DOHH2 (cell line): ENCODE data around the gene TNK1.
"Not testable (repeated sequence)": the region's sequence is repeated elsewhere in the genome, so short reads cannot be mapped to it uniquely, and the experiment has no call there.

Experiments
- H3F3A ChIP-seq: fragments of 200-600 bp; sonication (generic), shearing (Covaris generic); 2 replicates; pipeline ENCODE4 v1.6.0; 2016; ENCODE audit warnings: antibody characterized with exemption, mild to moderate bottlenecking; ENCODE audit not compliant: control insufficient read depth, insufficient read depth
- H3K27ac ChIP-seq: fragments of 200-600 bp; sonication (generic); 2 replicates; pipeline ENCODE4 v1.5.1; 2014; ENCODE audit warnings: low read depth, mild to moderate bottlenecking, low read length, moderate library complexity
- H3K27me3 ChIP-seq: fragments of 200-600 bp; sonication (generic); 2 replicates; pipeline ENCODE4 v1.6.1; 2014; ENCODE audit warnings: mild to moderate bottlenecking, low read length, mixed read lengths; ENCODE audit not compliant: control insufficient read depth
- H3K36me3 ChIP-seq: fragments of 200-600 bp; sonication (generic); 2 replicates; pipeline ENCODE4 v1.6.1; 2014; ENCODE audit warnings: mild to moderate bottlenecking, low read length, moderate library complexity, mixed read lengths; ENCODE audit not compliant: control insufficient read depth
- H3K4me1 ChIP-seq: fragments of 200-600 bp; sonication (generic); 2 replicates; pipeline ENCODE4 v1.6.1; 2014; ENCODE audit warnings: mild to moderate bottlenecking, low read length, mixed read lengths; ENCODE audit not compliant: control insufficient read depth
- H3K4me2 ChIP-seq: fragments of 200-600 bp; sonication (generic); 2 replicates; pipeline ENCODE4 v1.6.0; 2014; ENCODE audit warnings: mild to moderate bottlenecking, low read length, moderate library complexity
- H3K4me3 ChIP-seq: fragments of 200-600 bp; sonication (generic); 2 replicates; pipeline ENCODE4 v1.5.1; 2014; ENCODE audit warnings: mild to moderate bottlenecking, low read length, mixed read lengths
- H3K79me2 ChIP-seq: fragments of 200-600 bp; sonication (generic); 2 replicates; pipeline ENCODE4 v1.6.1; 2014; ENCODE audit warnings: mild to moderate bottlenecking, low read length, mixed read lengths; ENCODE audit not compliant: control insufficient read depth
- H3K9me2 ChIP-seq: fragments of 200-600 bp; sonication (generic); replicated peaks from 2 replicates; pipeline ENCODE4 v1.6.1; 2014; ENCODE audit warnings: mild to moderate bottlenecking, low read length, mixed read lengths; ENCODE audit not compliant: control insufficient read depth
- H3K9me3 ChIP-seq: fragments of 200-600 bp; sonication (generic); 2 replicates; pipeline ENCODE4 v1.6.1; 2014; ENCODE audit warnings: antibody characterized with exemption, low read length, mixed read lengths; ENCODE audit not compliant: control insufficient read depth, insufficient read depth
- H4K20me1 ChIP-seq: fragments of 200-600 bp; sonication (generic); 2 replicates; pipeline ENCODE4 v1.6.0; 2014; ENCODE audit warnings: low read depth, mild to moderate bottlenecking, antibody characterized with exemption, low read length, moderate library complexity; ENCODE audit not compliant: control insufficient read depth, insufficient read depth
- CTCF ChIP-seq: fragments of 200-600 bp; sonication (generic); IDR thresholded peaks from one replicate; pipeline ENCODE4 v1.5.1; 2014; ENCODE audit warnings: antibody characterized with exemption, mild to moderate bottlenecking, low read depth, low read length; ENCODE audit not compliant: poor library complexity, severe bottlenecking
- EZH2phosphoT487 ChIP-seq: fragments of 200-600 bp; sonication (generic); IDR thresholded peaks from 2 replicates; pipeline ENCODE4 v1.6.1; 2017; ENCODE audit warnings: borderline replicate concordance, mild to moderate bottlenecking, antibody characterized with exemption, low read length, moderate library complexity, mixed read lengths

TNK1 gene

GRCh38 chr17:7367083-7367482 is 13.8 kb upstream of the TNK1 start:
- TF ChIP-seq CTCF, result no peak
- no peak for TF ChIP-seq EZH2phosphoT487
- H3K4me3 ChIP-seq, result no peak overlapping the region
- H3F3A ChIP-seq, result no peaks in the 10 kb centered on the region
- H3K27me3 ChIP-seq, result peaks cover 8% of the 10 kb centered on the region; the same call in 1 of the 2 replicates
- no peaks in the 10 kb centered on the region for H3K9me3 ChIP-seq
- H3K4me1 ChIP-seq, result no peaks in the 10 kb centered on the region
- no peaks in the 10 kb centered on the region for H3K9me2 ChIP-seq
- no peak overlapping the region for H3K27ac ChIP-seq
- H4K20me1 ChIP-seq, result no peaks in the 10 kb centered on the region
- H3K36me3 ChIP-seq, result no peaks in the 10 kb centered on the region
- H3K79me2 ChIP-seq, result no peaks in the 10 kb centered on the region
- H3K4me2 ChIP-seq, result no peak overlapping the region

GRCh38 chr17:7367918-7368598 is 12.8 kb upstream of the TNK1 start:
- Histone ChIP-seq H3K4me1 (no peaks in the 10 kb centered on the region), H3K9me2 (no peaks in the 10 kb centered on the region), H3K27ac (no peak overlapping the region), H3K27me3 (peaks cover 11% of the 10 kb centered on the region; the same call in 1 of the 2 replicates), H3K4me2 (no peak overlapping the region), H3F3A (no peaks in the 10 kb centered on the region), H4K20me1 (no peaks in the 10 kb centered on the region), H3K36me3 (no peaks in the 10 kb centered on the region), H3K9me3 (no peaks in the 10 kb centered on the region), H3K4me3 (no peak overlapping the region), H3K79me2 (no peaks in the 10 kb centered on the region)
- TF ChIP-seq EZH2phosphoT487, result no peak
- no peak for TF ChIP-seq CTCF

GRCh38 chr17:7368599-7368994 is 12.3 kb upstream of the TNK1 start:
- not testable (repeated sequence) for H3K9me3 ChIP-seq, H3F3A ChIP-seq, H3K4me3 ChIP-seq, H3K9me2 ChIP-seq, H3K4me2 ChIP-seq, H3K79me2 ChIP-seq, H3K36me3 ChIP-seq, H3K27ac ChIP-seq, H3K4me1 ChIP-seq, H4K20me1 ChIP-seq
- H3K27me3 ChIP-seq, result peaks cover 11% of the 10 kb centered on the region; the same call in 1 of the 2 replicates

GRCh38 chr17:7369825-7370224 is 11.1 kb upstream of the TNK1 start:
- H3F3A ChIP-seq, result no peaks in the 10 kb centered on the region
- H3K36me3 ChIP-seq, result no peaks in the 10 kb centered on the region
- no peaks in the 10 kb centered on the region for H3K9me2 ChIP-seq
- H3K9me3 ChIP-seq, result no peaks in the 10 kb centered on the region
- TF ChIP-seq CTCF, result no peak
- TF ChIP-seq EZH2phosphoT487, result no peak
- peaks cover 11% of the 10 kb centered on the region; the same call in 1 of the 2 replicates for H3K27me3 ChIP-seq
- no peak overlapping the region for H3K4me2 ChIP-seq
- no peaks in the 10 kb centered on the region for H3K4me1 ChIP-seq
- no peaks in the 10 kb centered on the region for H3K79me2 ChIP-seq
- no peak overlapping the region for H3K27ac ChIP-seq
- H3K4me3 ChIP-seq, result no peak overlapping the region
- no peaks in the 10 kb centered on the region for H4K20me1 ChIP-seq
